ENCODE measurements around the gene LMBR1.

GRCh38 chr7:156680281-156680680 lies 212.7 kb downstream of the LMBR1 start:
- TF ChIP-seq CTCF (IDR thresholded peaks at IDR 0.05) = no peak
- TF ChIP-seq EZH2 (IDR thresholded peaks at IDR 0.05; ENCODE audit: borderline replicate concordance, insufficient read depth, low read depth, low read length, poor library complexity, severe bottlenecking) = no peak
